SK-N-SH (cell line): ENCODE data around the gene JMJD6. TPM values are rescaled to one million over a fixed set of nuclear protein-coding genes. Genes with fewer than 3 reads are reported as not detected.

ENCODE experiments used
- CTCF ChIA-PET: fragments of 300-600, 350-600 bp; formaldehyde crosslinking; extraction: SDS; loops from one replicate; lab custom pipeline; 2021; lab: Yijun Ruan, JAX
- POLR2A ChIA-PET: fragments of 350-600 bp; sonication (Branson Sonifier 250); formaldehyde crosslinking; extraction: SDS; loops from one replicate; lab custom pipeline; 2020; ENCODE audit warnings: antibody characterized with exemption, inconsistent platforms; lab: Yijun Ruan, JAX
- DNase-seq: peaks from one replicate; pipeline ENCODE4 v3.0.0; 2012
- H2AFZ ChIP-seq: fragments of 200-600 bp; sonication (generic); 2 replicates; pipeline ENCODE4 v1.8.1; 2016; ENCODE audit warnings: antibody characterized with exemption, mild to moderate bottlenecking, low read depth
- H3F3A ChIP-seq: fragments of 200-600 bp; sonication (generic); replicated peaks from 2 replicates; pipeline ENCODE3; 2016; ENCODE audit warnings: antibody characterized with exemption, mild to moderate bottlenecking; ENCODE audit not compliant: insufficient read depth
- H3K27ac ChIP-seq, 2 experiments: fragments of 200-500 bp in 1 of 2; fragments of 200-600 bp in 1 of 2; sonication (Bioruptor generic) in 1 of 2; sonication (generic), shearing (Covaris generic) in 1 of 2; 2 replicates each; pipeline versions ENCODE4 v1.5.1 to v1.6.1; 2014 to 2016; ENCODE audit warnings: low read depth in 2 of 2, inconsistent platforms in 1 of 2, low read length in 1 of 2, mild to moderate bottlenecking in 1 of 2, mixed read lengths in 1 of 2
- H3K27me3 ChIP-seq: fragments of 200-600 bp; sonication (generic), shearing (Covaris generic); 2 replicates; pipeline ENCODE4 v1.6.1; 2016; ENCODE audit warnings: mixed run types; ENCODE audit not compliant: insufficient read depth
- H3K36me3 ChIP-seq, 2 experiments: fragments of 200-500 bp in 1 of 2; fragments of 200-600 bp in 1 of 2; sonication (Bioruptor generic) in 1 of 2; sonication (generic) in 1 of 2; replicated peaks in 1 of 2; 2 replicates each; pipeline versions ENCODE3 to v1.5.1; 2014 to 2016; ENCODE audit warnings: low read length in 1 of 2, mild to moderate bottlenecking in 1 of 2; ENCODE audit not compliant: insufficient read depth in 2 of 2, control insufficient read depth in 1 of 2
- H3K4me1 ChIP-seq, 2 experiments: fragments of 200-500 bp in 1 of 2; fragments of 200-600 bp in 1 of 2; sonication (Bioruptor generic) in 1 of 2; sonication (generic), shearing (Covaris generic) in 1 of 2; 2 replicates each; pipeline versions ENCODE4 v1.5.1 to v1.6.1; 2014 to 2016; ENCODE audit warnings: low read depth in 1 of 2, low read length in 1 of 2, mixed run types in 1 of 2; ENCODE audit not compliant: insufficient read depth in 2 of 2, control insufficient read depth in 1 of 2
- H3K4me2 ChIP-seq: fragments of 200-600 bp; sonication (generic), shearing (Covaris generic); 2 replicates; pipeline ENCODE4 v1.6.1; 2017; ENCODE audit warnings: mixed run types
- H3K4me3 ChIP-seq, 2 experiments: fragments of 200-500 bp in 1 of 2; fragments of 200-600 bp in 1 of 2; sonication (Bioruptor generic) in 1 of 2; sonication (generic), shearing (Covaris generic) in 1 of 2; 2 replicates each; pipeline versions ENCODE4 v1.5.1 to v1.8.1; 2014 to 2016; ENCODE audit warnings: low read depth in 2 of 2, inconsistent platforms in 1 of 2, low read length in 1 of 2, mild to moderate bottlenecking in 1 of 2, mixed read lengths in 1 of 2, moderate library complexity in 1 of 2
- H3K79me2 ChIP-seq: fragments of 200-600 bp; sonication (generic); 2 replicates; pipeline ENCODE4 v1.8.1; 2017; ENCODE audit warnings: mild to moderate bottlenecking; ENCODE audit not compliant: insufficient read depth
- H3K9ac ChIP-seq: fragments of 200-600 bp; sonication (generic); 2 replicates; pipeline ENCODE4 v1.6.1; 2017; ENCODE audit warnings: mixed run types
- H3K9me2 ChIP-seq: fragments of 200-600 bp; sonication (generic); 2 replicates; pipeline ENCODE4 v1.6.1; 2017; ENCODE audit warnings: mixed run types
- H3K9me3 ChIP-seq: fragments of 200-600 bp; sonication (generic); 2 replicates; pipeline ENCODE4 v1.6.1; 2017; ENCODE audit warnings: mixed run types, mild to moderate bottlenecking, moderate library complexity
- H4K20me1 ChIP-seq: fragments of 200-600 bp; sonication (generic); 2 replicates; pipeline ENCODE4 v1.6.1; 2017; ENCODE audit warnings: mild to moderate bottlenecking, mixed run types; ENCODE audit not compliant: insufficient read depth
- EZH2phosphoT487 ChIP-seq: fragments of 200-600 bp; sonication (generic); IDR thresholded peaks from 2 replicates; pipeline ENCODE4 v1.6.1; 2017; ENCODE audit warnings: low read depth, mixed run types, mild to moderate bottlenecking, antibody characterized with exemption, moderate library complexity, borderline replicate concordance
- FOXM1 ChIP-seq: IDR thresholded peaks from 2 replicates; pipeline ENCODE4 v1.4.0; 2012; ENCODE audit warnings: low read depth, mild to moderate bottlenecking
- JUND ChIP-seq: IDR thresholded peaks from 2 replicates; pipeline ENCODE4 v1.4.0; 2012
- WGBS: methylation state at CpG from one replicate; pipeline ENCODE4 v1.1.6; 2017; ENCODE audit warnings: low lambda C conversion rate; 5-methylcytosine and 5-hydroxymethylcytosine counted together
- polyA plus RNA-seq, 3 experiments: library from polyadenylated mRNA; depleted of rRNA; stranded (reverse); fragments of >200 nt; gene quantifications; 2 replicates each; pipeline ENCODE4 v1.2.3, GENCODE V29; 2012
- small RNA-seq, 7 experiments: library from RNA; depleted of rRNA; stranded (forward); fragments of <200 nt; gene quantifications; one replicate each; pipeline ENCODE3, GENCODE V24; 2012
- TF ChIP-seq, protein P1 (sequence below): IDR thresholded peaks from 2 replicates; pipeline ENCODE4 v1.4.0; 2012; ENCODE audit warnings: low read depth, borderline replicate concordance
- TF ChIP-seq, protein P2 (sequence below): fragments of 150-350 bp; IDR thresholded peaks from 2 replicates; pipeline ENCODE4 v1.6.1; 2016; ENCODE audit warnings: mild to moderate bottlenecking, low read depth, low read length

JMJD6 gene
- polyA plus RNA-seq, 1 of the 3 experiments (the other 2 are of a cell fraction) = 23.3 TPM

DNA sequence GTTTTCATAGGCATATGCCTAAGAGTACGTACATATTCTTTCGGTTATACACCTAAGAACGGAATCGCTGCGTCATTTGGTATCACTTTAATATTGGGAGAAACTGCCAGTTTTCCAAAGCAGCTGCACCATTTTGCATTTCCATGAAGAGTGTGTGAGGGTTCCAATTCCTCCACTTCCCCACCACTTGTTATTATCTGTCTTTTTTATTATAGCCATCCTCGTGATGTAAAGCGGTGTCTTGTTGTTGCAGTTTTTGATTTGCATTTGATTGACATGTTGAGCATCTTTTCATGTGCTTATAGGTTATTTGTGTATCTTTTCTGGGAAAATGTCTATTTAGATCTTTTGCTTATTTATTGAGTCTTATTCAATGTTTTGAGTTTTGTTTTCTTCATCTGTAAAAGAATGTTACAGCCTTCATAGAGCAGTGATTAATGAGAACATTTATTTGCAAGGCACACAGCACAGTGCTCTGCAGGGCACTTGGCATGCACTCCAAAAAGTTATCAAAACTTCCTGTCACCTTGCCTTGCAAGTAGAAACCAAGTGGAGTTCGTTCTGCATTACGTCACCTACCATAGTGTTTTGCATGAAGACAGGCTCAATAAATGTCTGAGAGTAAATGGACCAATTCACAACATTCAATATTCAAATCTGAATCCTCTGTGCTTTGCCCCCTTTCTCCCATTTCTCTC is 56.2 kb downstream of the JMJD6 start:
- ChIA-PET POLR2A (no interaction called here), CTCF (interaction anchor here (0.7 to 4.2 kb wide), 5 partner anchors 11 to 112 kb away, joined by 3 to 42 read pairs (median 3); no protein-coding TSS in a partner anchor)
- no peak for DNase-seq
- Histone ChIP-seq H3K9ac (no peak overlapping the region), H3K36me3 (peaks cover 0 to 5% of the 10 kb centered on the region in 2 experiments), H3K9me3 (no peaks in the 10 kb centered on the region), H3K4me3 (no peak overlapping the region), H3K79me2 (no peaks in the 10 kb centered on the region), H3F3A (peaks cover under 1% of the 10 kb centered on the region), H3K27ac (no peak overlapping the region), H3K4me2 (no peak overlapping the region), H4K20me1 (no peaks in the 10 kb centered on the region), H3K9me2 (no peaks in the 10 kb centered on the region), H3K4me1 (peaks cover 0 to 33% of the 10 kb centered on the region in 2 experiments; a peak in 2 of 4 replicates), H3K27me3 (no peaks in the 10 kb centered on the region), H2AFZ (peak overlapping the region; percentile 87; the same call in 1 of the 2 replicates)
- no peak for TF ChIP-seq JUND
- TF ChIP-seq EZH2phosphoT487 = no peak
- TF ChIP-seq, protein P1, sequence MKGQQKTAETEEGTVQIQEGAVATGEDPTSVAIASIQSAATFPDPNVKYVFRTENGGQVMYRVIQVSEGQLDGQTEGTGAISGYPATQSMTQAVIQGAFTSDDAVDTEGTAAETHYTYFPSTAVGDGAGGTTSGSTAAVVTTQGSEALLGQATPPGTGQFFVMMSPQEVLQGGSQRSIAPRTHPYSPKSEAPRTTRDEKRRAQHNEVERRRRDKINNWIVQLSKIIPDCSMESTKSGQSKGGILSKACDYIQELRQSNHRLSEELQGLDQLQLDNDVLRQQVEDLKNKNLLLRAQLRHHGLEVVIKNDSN = no peak
- TF ChIP-seq, protein P2, sequence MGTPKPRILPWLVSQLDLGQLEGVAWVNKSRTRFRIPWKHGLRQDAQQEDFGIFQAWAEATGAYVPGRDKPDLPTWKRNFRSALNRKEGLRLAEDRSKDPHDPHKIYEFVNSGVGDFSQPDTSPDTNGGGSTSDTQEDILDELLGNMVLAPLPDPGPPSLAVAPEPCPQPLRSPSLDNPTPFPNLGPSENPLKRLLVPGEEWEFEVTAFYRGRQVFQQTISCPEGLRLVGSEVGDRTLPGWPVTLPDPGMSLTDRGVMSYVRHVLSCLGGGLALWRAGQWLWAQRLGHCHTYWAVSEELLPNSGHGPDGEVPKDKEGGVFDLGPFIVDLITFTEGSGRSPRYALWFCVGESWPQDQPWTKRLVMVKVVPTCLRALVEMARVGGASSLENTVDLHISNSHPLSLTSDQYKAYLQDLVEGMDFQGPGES = no peak
- TF ChIP-seq FOXM1 = no peak
- WGBS = 96% methylated on average over 9 of the region's 9 CpGs

Small RNA genes within 50 kb of the gene (small RNA-seq; reads per million reads assigned to genes)
- gene AC005837.3 (0 to 0.06 (median 0) reads per million in 7 experiments), gene RF02271 (0 reads per million in 7 experiments), gene RNU6-97P (0 to 0.52 (median 0) reads per million in 7 experiments), gene RNY4P36 (0 reads per million in 7 experiments)

Other genes starting within 250 kb of the JMJD6 start
- 14.0 and 16.1 TPM in 2 replicates for gene RHBDF2, start 225.2 kb downstream of the JMJD6 start, polyA plus RNA-seq (2012; rRNA removed)
- 1.7 and 3.7 TPM in 2 replicates for gene CYGB, start 188.9 kb downstream of the JMJD6 start, polyA plus RNA-seq (2012; rRNA removed)
- gene PRCD, start 186.6 kb downstream of the JMJD6 start, polyA plus RNA-seq (2012; rRNA removed) = 2.2 and 5.0 TPM in 2 replicates
- gene ST6GALNAC2, start 140.7 kb downstream of the JMJD6 start, polyA plus RNA-seq (2012; rRNA removed) = 0.57 and 0.94 TPM in 2 replicates
- not detected in 2 replicates for gene ST6GALNAC1, start 82.8 kb downstream of the JMJD6 start, polyA plus RNA-seq (2012; rRNA removed)
- gene MXRA7, start 15.6 kb downstream of the JMJD6 start, polyA plus RNA-seq (2012; rRNA removed) = 154 and 187 TPM in 2 replicates
- 75.9 and 96.8 TPM in 2 replicates for gene METTL23, start 233 bp upstream of the JMJD6 start, polyA plus RNA-seq (2012; rRNA removed)
- 211 and 271 TPM in 2 replicates for gene SRSF2, start 10.7 kb upstream of the JMJD6 start, polyA plus RNA-seq (2012; rRNA removed)
- 22.7 and 28.3 TPM in 2 replicates for gene MFSD11, start 11.5 kb upstream of the JMJD6 start, polyA plus RNA-seq (2012; rRNA removed)
- gene MGAT5B, start 141.8 kb upstream of the JMJD6 start, polyA plus RNA-seq (2012; rRNA removed) = 10.3 and 13.8 TPM in 2 replicates